ENCODE measurements around the gene LONRF2. TPM values are rescaled to one million over a fixed set of nuclear protein-coding genes. Genes with fewer than 3 reads are reported as not detected.

Gene LONRF2
- total and polyA plus RNA-seq, 2 of the 4 experiments (the other 2 are of a cell fraction), result 0.19 to 0.54 TPM

DNA sequence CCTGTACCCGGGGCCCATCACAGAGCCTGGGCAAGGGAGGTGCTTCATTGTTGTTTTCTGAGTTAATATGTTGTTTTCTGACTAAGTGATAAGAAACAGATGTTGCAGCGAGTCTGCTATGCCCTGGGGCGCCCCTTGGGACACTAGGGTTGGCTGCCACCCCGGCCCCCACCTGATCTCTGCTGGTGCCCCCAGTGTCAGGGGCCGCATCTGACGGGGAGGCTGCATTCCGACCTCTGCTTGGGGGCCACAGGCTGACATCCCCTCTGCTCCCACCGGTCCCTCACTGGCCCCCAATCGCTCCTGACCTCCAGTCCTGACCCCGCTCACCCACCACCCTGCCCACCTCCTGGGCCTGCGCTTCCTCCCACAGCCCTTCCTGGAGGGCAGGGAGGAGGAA lies 65.9 kb downstream of the LONRF2 start:
- Histone ChIP-seq H3K4me3 (ENCODE audit: insufficient read depth, low read depth, low read length) (no peak overlapping the region), H4K8ac (ENCODE audit: low read depth in 2 of 2, low read length in 2 of 2) (no peak overlapping the region), H2BK15ac (ENCODE audit: low read depth, low read length) (no peak overlapping the region), H4K20me1 (ENCODE audit: insufficient read depth, low read length) (no peaks in the 10 kb centered on the region), H2BK20ac (ENCODE audit: low read depth, low read length) (no peak overlapping the region), H3K4ac (ENCODE audit: low read depth, low read length) (no peak overlapping the region), H3K36me3 (ENCODE audit: control insufficient read depth, insufficient read depth, low read length) (no peaks in the 10 kb centered on the region), H3K9me3 (ENCODE audit: control insufficient read depth, insufficient read depth, low read length) (no peaks in the 10 kb centered on the region; the same call in 1 of the 2 replicates), H3K9ac (ENCODE audit: low read depth, low read length) (no peak overlapping the region), H2AK9ac (replicated peaks; ENCODE audit: low read depth, low read length, poor library complexity) (no peak overlapping the region), H3K79me1 (ENCODE audit: low read depth in 1 of 2, low read length in 2 of 2) (no peaks in the 10 kb centered on the region), H3K14ac (replicated peaks; ENCODE audit: low read depth, low read length) (no peak overlapping the region), H2BK120ac (ENCODE audit: low read depth, low read length) (no peak overlapping the region), H3K27me3 (ENCODE audit: control insufficient read depth, insufficient read depth, low read length) (no peaks in the 10 kb centered on the region), H3K18ac (ENCODE audit: low read depth, low read length) (no peak overlapping the region), H3K4me2 (ENCODE audit: low read depth, low read length) (no peak overlapping the region), H3K56ac (ENCODE audit: extremely low read depth, insufficient read depth, low read length) (no peak overlapping the region), H3K27ac (ENCODE audit: insufficient read depth, low read length) (no peak overlapping the region), H3K4me1 (ENCODE audit: control insufficient read depth, insufficient read depth, low read length) (peaks cover 5% of the 10 kb centered on the region; the same call in 1 of the 2 replicates), H2AFZ (replicated peaks; ENCODE audit: low read length, poor library complexity) (no peak overlapping the region), H4K91ac (ENCODE audit: insufficient read depth, low read depth, low read length) (no peak overlapping the region), H3K23ac (ENCODE audit: low read depth, low read length) (no peak overlapping the region), H2BK5ac (ENCODE audit: low read depth, low read length, poor library complexity, severe bottlenecking) (no peak overlapping the region), H3K9me1 (ENCODE audit: insufficient read depth, low read length) (peaks cover 3% of the 10 kb centered on the region; the same call in 1 of the 2 replicates), H2AK5ac (ENCODE audit: low read depth, low read length) (no peak overlapping the region), H4K5ac (ENCODE audit: low read depth, low read length) (no peak overlapping the region)
- in situ Hi-C loops (cut with MboI; ENCODE audit: low sequenced_read_pairs), result loop anchor here (25.0 kb wide), 1 partner anchor 1094 kb away; the partner anchor contains the start of genes LIPT1 and TSGA10
- DNase-seq (no peak), ATAC-seq (ENCODE audit: low read depth) (no peak)
- TF ChIP-seq RFX5 (IDR thresholded peaks at IDR 0.05; ENCODE audit: low read depth, low read length) (no peak), FOS (IDR thresholded peaks at IDR 0.05; ENCODE audit: low read depth, low read length) (no peak), RAD21 (IDR thresholded peaks at IDR 0.05; ENCODE audit: low read length) (no peak)
- ChIA-PET POLR2A (ENCODE audit: unreplicated experiment) (no interaction called here), CTCF (interaction anchor here (0.6 kb wide), 1 partner anchor 12 kb away, joined by 3 read pairs; no protein-coding TSS in a partner anchor)
- no TSS peak for BruUV-seq (replicated peaks)
- intact Hi-C loops (cut with micrococcal nuclease), result no loop called here
- WGBS, 2 experiments (ENCODE audit: extremely low coverage in 2 of 2, insufficient read length in 1 of 2), result 71% methylated on average over 4 of the region's 11 CpGs; no CpG with 5 or more reads in 1 of the 2 experiments
- dilution Hi-C loops (cut with HindIII; ENCODE audit: low sequenced_read_pairs, unreplicated experiment), result no loop called here

Measured in IMR-90 (cell line).